GM10266 (cell line): Measurements from ENCODE around the gene EPS8L2.

ENCODE experiments used
- DNase-seq: peaks from one replicate; pipeline ENCODE4 v3.0.0; 2012; ENCODE audit errors: extremely low spot score
- CTCF ChIP-seq: IDR thresholded peaks from 2 replicates; pipeline ENCODE4 v1.5.1; 2012; ENCODE audit warnings: mild to moderate bottlenecking, low read depth; ENCODE audit not compliant: control insufficient read depth, insufficient read depth; ENCODE audit errors: missing control alignments

EPS8L2 gene

DNA sequence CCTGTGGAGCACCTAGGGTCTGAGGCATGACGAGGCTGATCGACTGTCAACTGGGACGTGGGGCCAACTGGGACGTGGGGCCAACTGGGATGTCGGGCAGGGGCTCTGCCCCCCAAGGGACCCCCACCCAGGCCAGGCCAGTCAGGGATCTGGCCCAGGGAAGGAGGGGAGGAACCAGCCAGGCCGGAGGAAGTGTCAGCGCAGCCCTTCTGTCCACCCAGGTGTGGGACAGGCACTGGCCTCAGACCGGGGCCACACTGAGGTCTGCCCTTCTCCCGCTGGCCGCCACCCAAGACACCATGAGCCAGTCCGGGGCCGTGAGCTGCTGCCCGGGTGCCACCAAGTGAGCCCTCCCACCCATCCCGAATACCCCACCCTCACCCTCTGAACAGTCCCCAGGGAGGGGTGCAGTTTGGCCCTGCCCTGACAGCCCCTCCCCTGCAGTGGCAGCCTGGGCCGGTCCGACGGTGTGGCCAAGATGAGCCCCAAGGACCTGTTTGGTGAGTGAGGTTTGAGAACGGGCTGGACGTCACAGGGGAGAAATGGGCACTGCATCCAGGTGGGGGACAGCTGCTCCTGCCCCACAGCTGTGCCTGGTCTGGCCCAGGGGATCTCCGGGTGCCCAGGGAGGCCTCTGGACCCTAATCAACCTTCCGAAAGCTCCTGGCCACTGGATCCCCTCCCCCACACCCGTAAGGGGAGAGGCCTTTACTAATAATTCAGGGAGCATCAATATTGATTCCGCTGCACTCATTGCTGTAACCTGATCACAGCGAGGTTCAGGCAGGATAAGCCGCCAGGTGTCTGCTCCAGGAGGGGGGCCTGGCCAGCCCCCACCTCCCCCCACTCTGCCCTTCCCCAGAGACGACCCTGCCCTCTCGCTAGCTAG, 3.3 kb downstream of the EPS8L2 start:
- TF ChIP-seq CTCF, result no peak
- DNase-seq, result no peak

GRCh38 chr11:714436-714835, 8.4 kb downstream of the EPS8L2 start:
- no peak for DNase-seq
- no peak for TF ChIP-seq CTCF

- no peak for TF ChIP-seq CTCF
- DNase-seq, result no peak
Measured at GRCh38 chr11:719214-720016, 13.4 kb downstream of the EPS8L2 start.

GRCh38 chr11:720017-720641, 14.1 kb downstream of the EPS8L2 start:
- no peak for TF ChIP-seq CTCF
- no peak for DNase-seq

DNA sequence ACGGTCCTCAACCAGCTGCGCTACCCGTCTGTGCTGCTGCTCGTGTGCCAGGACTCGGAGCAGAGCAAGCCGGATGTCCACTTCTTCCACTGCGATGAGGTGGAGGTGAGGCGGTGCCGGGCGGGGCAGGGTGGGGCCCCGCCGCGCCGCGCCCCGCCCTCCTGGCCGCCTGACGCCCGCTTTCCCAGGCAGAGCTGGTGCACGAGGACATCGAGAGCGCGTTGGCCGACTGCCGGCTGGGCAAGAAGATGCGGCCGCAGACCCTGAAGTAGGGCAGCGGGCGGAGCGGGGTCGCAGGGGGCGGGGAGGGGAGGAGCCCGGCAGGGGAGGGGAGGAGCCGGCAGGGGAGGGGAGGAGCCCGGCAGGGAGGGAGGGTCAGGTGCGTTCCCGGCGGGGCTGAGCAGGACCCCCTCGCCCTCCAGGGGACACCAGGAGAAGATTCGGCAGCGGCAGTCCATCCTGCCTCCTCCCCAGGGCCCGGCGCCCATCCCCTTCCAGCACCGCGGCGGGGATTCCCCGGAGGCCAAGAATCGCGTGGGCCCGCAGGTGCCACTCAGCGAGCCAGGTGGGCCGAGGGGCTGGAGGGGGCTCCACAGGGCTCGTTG, 14.7 kb downstream of the EPS8L2 start:
- no peak for TF ChIP-seq CTCF
- peak; percentile 60 for DNase-seq

DNA sequence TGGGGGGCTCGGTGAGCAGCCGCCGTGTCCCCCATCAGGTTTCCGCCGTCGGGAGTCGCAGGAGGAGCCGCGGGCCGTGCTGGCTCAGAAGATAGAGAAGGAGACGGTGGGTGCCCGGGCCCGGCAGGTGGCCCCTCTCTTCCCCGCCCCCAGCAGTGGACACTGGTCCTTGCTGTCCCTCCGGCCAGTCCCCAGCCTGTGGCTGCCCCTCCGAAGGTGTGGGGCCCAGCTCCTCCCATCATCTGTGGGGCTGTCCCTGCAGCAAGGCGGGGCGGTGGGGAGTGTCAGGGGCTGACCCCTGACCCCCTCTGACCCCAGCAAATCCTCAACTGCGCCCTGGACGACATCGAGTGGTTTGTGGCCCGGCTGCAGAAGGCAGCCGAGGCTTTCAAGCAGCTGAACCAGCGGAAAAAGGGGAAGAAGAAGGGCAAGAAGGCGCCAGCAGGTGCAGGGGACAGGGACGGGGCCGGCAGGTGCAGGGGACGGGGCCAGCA, 15.3 kb downstream of the EPS8L2 start:
- DNase-seq, result no peak

More for the DNA sequence above, 15.3 kb downstream of the EPS8L2 start:
- no peak for TF ChIP-seq CTCF
